Gastroesophageal sphincter (tissue), 3 donors: ENCODE data around the gene ATXN2.

Experiments
- EP300 ChIP-seq: sonication (generic); formaldehyde crosslinking; IDR thresholded peaks from one replicate; pipeline ENCODE4 v1.6.1; 2017; ENCODE audit warnings: antibody characterized with exemption, mild to moderate bottlenecking
- POLR2A ChIP-seq, 2 donors: fragments of 450-650 bp; IDR thresholded peaks; one replicate each; pipeline ENCODE4 v1.6.1; 2017; ENCODE audit warnings: antibody characterized with exemption in 2 of 2, mild to moderate bottlenecking in 2 of 2, moderate library complexity in 1 of 2
- POLR2AphosphoS5 ChIP-seq: sonication (generic); formaldehyde crosslinking; IDR thresholded peaks from one replicate; pipeline ENCODE4 v1.6.1; 2017; ENCODE audit warnings: antibody characterized with exemption
- TF ChIP-seq, protein P1 (sequence below), 4 experiments: fragments of 200-600 bp in 2 of 4; fragments of 450-650 bp in 2 of 4; sonication (generic) in 1 of 4; IDR thresholded peaks; one replicate each; pipeline ENCODE4 v1.5.1; 2017 to 2019; ENCODE audit warnings: antibody characterized with exemption in 4 of 4, mild to moderate bottlenecking in 2 of 4, moderate library complexity in 2 of 4

- TF ChIP-seq, protein P1, sequence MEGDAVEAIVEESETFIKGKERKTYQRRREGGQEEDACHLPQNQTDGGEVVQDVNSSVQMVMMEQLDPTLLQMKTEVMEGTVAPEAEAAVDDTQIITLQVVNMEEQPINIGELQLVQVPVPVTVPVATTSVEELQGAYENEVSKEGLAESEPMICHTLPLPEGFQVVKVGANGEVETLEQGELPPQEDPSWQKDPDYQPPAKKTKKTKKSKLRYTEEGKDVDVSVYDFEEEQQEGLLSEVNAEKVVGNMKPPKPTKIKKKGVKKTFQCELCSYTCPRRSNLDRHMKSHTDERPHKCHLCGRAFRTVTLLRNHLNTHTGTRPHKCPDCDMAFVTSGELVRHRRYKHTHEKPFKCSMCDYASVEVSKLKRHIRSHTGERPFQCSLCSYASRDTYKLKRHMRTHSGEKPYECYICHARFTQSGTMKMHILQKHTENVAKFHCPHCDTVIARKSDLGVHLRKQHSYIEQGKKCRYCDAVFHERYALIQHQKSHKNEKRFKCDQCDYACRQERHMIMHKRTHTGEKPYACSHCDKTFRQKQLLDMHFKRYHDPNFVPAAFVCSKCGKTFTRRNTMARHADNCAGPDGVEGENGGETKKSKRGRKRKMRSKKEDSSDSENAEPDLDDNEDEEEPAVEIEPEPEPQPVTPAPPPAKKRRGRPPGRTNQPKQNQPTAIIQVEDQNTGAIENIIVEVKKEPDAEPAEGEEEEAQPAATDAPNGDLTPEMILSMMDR (IDR thresholded peaks at IDR 0.05): no peak
- no peak for TF ChIP-seq POLR2A (IDR thresholded peaks at IDR 0.05)
- TF ChIP-seq EP300: no peak
- no peak for TF ChIP-seq POLR2AphosphoS5
These were observed 151.4 kb downstream of the ATXN2 start for GRCh38 chr12:111447571-111448265.
